CD4-positive, alpha-beta T cell treated with Interferon gamma for 1 hour (primary cell): ENCODE data around the gene PHGDH.
A peak's percentile ranks its signal among the peaks of the same experiment; 100 is the strongest.

Source experiments
- DNase-seq: peaks from one replicate; pipeline ENCODE4 v3.0.0-alpha.2; 2020

Gene PHGDH

GRCh38 chr1:119732465-119733168 lies 20.9 kb downstream of the PHGDH start:
- no peak for DNase-seq

DNA sequence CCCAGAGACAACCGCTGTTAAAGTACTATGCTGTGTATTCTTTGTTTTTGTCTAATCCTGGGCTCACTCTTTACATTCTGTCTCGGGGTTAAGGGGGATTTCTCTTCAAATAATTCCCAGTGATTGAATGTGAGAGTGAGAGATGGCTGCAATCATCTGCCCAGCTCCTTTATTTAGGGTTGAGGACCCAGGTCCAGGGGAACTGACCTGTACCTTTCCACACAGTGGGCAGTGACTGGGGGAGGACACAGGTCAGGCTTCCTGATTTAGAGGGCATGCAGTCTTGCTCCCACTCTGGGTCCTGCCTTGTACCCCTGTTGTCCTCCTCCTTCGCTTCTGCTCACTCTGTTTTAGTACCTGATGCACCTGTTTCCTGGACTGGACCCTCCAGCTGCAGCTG lies 22.0 kb downstream of the PHGDH start:
- DNase-seq = no peak

GRCh38 chr1:119735217-119735616 lies 23.5 kb downstream of the PHGDH start:
- DNase-seq = no peak

DNA sequence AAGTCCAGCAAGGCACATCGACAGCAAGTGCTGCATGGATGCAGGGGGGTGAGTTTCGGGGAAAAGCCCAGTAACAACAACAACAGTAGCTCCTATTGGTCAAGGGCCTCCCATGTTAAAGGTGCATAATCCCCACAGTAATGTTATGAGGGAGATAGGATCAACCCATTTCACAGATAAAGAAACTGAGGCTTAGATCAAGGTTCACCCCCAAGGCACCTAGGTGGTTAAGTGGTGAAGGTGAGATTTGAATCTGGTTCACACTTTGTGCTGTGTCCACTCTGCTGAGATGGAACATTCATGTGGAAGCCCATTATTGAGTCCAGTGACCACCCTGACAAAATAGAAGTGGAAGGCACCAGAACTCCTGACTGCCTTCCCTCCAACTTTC lies 24.9 kb downstream of the PHGDH start:
- DNase-seq = no peak

- DNase-seq = no peak
Observed at GRCh38 chr1:119737040-119737682, 25.4 kb downstream of the PHGDH start.

- no peak for DNase-seq
Observed at GRCh38 chr1:119738100-119738720, 26.5 kb downstream of the PHGDH start.

GRCh38 chr1:119739150-119739549 lies 27.4 kb downstream of the PHGDH start:
- no peak for DNase-seq

DNA sequence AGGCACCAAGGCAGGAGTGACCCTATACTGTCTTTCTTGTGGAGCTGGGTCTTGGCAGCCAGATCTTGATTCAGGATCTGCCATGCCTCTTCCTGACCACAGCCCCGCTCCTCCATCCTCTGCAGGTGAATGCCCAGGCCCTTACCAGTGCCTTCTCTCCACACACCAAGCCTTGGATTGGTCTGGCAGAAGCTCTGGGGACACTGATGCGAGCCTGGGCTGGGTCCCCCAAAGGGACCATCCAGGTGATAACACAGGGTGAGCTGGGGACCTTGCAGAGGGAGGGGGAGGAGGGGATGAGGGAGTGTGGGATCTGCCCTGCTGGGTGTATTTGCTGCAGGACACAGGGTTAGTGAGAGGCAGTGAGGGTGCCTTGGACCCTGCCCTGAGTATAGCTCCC lies 28.5 kb downstream of the PHGDH start:
- no peak for DNase-seq

DNA sequence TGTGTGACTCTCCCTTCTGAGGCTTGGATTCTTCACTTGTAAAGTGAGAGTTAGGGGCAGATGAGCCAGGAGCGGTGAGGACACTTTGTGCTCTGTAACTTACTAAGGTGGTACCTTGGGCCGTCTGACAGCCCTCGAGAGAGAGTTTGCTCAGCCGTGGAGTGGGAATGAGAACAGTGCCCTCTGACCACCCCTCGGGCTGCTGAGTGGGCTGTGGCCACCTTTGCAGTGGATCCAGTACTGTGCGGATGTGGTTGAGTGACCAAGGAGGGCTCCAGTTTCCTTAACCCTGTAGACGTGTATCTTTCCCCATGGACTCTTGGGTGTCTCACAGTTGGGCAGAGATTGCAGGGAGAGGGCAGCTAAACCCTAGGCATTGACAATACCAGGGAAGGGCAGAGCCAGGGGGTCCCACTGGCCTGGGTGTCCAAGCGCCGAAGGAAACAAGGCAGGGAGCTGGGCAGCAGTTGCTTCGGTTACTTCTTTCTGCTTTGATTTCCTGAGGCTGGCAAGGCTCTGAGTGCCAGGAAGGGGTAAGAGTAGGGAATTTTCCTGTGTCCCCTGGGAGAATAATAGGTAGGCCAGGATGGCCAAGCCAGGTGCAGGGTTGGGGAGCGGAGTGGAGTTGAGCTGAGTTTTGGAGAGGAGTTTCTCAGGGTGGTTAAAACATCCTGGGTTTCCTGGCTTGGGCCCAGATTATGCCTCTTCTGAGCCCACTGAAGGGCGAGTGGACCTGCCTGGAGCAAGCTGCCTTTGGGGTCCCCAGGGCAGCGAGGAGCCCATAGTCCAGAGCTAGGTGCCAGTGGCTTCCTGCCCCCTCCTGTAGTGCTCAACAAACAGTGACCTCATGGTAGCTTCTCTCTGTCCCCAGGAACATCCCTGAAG lies 29.4 kb downstream of the PHGDH start:
- DNase-seq = no peak

DNA sequence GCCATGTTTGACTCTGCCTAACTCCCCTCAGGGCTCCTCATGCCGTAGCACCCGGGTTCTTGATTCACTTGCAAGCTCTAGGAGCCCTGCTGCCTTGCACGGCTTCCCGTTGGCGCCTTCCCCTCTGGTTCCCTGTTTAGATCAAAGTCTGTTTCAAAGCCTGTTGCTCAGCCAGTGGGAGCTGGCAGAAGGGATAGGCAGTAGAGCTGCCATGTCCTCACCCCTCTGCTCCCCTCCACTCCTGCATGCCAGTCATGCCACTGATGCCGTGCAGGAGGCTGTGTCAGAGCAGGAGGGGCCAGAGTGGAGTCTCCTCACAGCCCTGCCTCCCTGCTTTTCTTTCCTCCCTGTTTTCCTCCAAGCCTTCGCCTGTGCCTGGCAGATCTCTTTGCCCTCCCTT lies 30.5 kb downstream of the PHGDH start:
- DNase-seq = no peak

GRCh38 chr1:119742677-119743076 lies 30.9 kb downstream of the PHGDH start:
- no peak for DNase-seq

DNA sequence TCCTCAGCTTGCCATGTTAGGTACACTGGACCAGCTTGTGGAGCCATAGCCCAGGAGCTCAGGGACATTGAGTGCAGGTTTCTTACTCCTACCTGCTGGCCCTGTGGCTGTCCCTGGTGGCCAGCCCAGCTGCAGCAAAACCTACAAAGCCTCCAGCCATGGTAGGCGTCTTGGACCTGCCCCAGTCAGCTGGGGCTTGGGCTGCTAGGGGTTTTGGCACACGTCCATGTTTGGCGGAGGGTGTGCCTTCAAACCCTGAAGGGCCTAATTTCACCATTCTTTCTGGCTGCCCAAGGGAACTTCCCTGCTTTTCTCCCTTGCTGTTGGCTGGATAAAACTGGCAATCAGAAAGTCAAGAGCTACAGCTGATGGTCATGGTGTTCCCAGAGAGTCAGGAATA lies 31.6 kb downstream of the PHGDH start:
- DNase-seq = no peak

DNA sequence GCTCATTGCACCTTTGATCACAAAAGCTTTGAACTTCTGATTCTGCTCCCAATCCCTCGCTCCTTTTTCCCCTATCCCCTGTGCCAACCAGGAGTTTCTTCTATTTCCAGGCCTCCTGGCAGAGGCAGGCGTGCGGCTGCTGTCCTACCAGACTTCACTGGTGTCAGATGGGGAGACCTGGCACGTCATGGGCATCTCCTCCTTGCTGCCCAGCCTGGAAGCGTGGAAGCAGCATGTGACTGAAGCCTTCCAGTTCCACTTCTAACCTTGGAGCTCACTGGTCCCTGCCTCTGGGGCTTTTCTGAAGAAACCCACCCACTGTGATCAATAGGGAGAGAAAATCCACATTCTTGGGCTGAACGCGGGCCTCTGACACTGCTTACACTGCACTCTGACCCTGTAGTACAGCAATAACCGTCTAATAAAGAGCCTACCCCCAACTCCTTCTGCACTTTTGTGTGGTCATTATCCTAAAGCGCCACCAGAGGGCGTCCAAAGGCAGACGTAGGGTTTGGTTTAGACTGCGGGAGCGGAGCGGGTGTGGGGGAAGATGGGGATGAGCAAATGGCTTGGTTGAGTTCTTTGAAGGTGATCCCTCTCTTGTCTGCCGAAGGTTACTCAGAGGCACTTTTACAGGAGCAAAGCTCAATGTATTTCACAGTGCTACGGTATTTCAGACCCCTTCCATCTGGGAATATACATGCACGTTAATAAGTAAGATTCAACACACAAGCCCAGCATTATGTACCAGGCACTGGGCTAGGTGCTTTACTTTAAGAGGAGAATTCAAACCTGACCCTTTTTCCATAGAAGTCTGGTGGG lies 32.3 kb downstream of the PHGDH start:
- DNase-seq = peak; percentile 14

GRCh38 chr1:119744598-119744942 lies 32.8 kb downstream of the PHGDH start:
- DNase-seq = no peak

GRCh38 chr1:119745034-119745433 lies 33.3 kb downstream of the PHGDH start:
- no peak for DNase-seq

DNA sequence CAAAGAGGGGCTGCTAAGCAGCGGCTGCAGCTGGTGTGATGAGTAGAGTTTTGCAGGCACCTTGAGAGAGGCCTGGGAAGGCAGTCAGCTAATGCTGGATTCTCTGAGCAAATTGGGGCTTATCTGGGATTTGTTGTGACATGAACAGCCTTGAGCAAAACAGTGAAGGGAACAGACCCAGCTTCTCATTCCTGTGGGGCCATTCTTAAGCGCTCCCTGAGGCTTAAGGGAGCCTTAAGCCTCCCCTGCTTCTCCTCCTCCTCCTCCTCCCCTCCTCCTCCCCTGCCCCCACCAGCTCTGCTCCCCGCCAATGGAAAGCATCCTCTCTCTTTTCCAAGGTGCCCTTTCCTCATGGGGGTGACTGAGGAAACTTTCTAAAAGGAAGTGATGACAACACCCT lies 35.7 kb downstream of the PHGDH start:
- no peak for DNase-seq

DNA sequence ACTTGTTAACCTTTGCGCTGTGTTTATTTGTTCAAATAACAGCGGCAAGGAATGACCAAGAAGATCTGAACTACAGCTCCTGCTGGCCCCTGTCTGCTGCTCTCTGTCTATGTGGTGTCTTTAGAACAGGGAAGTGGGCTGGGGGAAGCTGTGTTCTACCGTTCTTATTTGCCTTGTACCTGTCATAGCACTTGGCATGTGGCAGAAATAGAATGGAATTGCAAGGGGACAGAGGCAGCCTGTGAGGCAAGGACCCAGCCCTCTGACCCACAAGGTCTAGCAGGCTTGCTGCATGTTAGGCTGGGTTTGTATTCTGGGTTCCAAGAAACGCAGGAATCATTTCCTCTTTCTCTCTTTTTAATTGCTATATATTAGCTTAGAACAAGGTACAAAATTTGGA lies 36.3 kb downstream of the PHGDH start:
- DNase-seq = no peak

DNA sequence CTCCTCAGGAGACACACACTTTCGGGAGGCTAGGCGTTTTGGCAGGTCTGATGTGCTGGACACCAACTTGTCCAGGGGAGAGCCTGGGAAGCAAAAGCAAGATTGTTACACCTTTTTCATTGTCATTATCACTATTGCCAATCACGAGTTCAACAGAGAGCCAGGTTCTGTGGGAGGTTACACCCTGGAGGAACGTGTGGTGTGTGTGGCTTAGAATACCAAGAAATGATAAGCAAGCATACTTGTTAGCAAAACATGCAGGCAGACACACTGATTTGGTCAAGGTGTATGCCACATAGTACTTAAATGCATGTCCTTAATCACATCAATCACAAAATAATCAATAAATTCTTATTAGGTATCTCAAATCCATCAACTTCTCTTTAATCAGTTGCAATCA lies 40.9 kb downstream of the PHGDH start:
- no peak for DNase-seq

DNA sequence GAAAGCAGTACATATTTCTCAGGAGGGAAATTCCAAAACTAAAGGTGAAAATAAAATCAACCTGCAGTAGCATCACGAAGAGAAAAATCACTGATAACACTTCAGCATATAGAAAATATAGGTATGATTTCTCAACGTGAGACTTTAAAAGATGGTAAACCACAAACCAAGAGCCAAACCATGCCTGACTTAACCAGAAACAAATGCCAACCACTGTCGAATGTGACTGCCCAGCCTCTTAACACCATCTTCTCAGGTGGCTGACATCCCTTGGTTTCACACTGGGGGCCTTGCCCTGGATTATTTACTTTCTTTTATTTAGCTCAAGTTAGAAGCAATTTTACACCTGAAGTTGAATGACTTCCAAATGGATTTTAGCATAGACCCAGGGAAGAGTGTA lies 46.9 kb downstream of the PHGDH start:
- no peak for DNase-seq

- DNase-seq = no peak
Observed at GRCh38 chr1:119762409-119762808, 50.7 kb downstream of the PHGDH start.

DNA sequence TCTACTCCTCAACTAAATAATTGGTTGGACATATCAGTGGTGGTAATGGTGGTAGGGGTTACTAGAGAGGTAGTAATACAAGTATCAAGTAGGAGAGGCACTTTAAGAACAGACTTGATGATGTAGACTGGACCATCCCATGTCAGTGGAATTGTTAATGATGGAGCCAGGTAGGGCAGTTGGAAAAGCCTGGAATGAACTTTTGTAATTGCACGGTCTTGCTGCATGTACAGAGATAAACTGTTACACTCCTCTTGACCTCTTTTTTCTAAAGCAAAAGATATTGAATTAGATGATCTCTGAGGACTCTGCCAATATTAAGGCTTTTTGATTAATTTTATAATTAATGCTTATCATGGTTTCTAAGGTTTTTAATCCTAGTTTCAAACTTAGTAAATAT lies 51.2 kb downstream of the PHGDH start:
- no peak for DNase-seq

- DNase-seq = no peak
Observed at GRCh38 chr1:119764220-119764619, 52.5 kb downstream of the PHGDH start.

DNA sequence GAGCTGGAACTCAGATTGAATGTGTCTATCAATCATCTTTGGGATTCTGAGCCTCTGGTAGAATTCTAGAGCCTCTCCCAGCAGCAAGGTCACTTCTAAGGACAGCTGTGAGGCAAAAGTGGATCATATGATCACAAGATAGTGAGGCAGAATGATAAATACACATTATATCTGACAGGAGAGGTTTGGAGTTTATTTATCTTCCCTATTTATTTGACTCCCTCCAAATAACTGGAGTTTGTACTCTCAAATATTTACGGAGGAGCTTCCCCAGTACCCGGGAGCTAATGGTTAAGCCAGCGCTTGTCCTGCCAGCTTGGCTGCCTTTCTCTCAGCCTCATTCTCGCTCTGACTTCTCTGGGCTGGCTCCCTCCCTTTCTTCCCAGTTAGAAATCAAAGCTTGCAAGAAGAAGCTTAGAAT lies 54.6 kb downstream of the PHGDH start:
- no peak for DNase-seq
